K562 (cell line): ENCODE data around the gene DIP2A. TPM values are rescaled to one million over a fixed set of nuclear protein-coding genes. Genes with fewer than 3 reads are reported as not detected.

ENCODE experiments used
- ATAC-seq: fragments of 200-7000 bp; cut with Tn5 transposase; 3 replicates; pipeline ENCODE4 v1.9.1; 2020; ENCODE audit warnings: moderate library complexity
- BruUV-seq: library from RNA; stranded (reverse); fragments of 400-500 nt; replicated peaks from 2 replicates; lab custom pipeline; 2021; lab: Mats Ljungman, UMichigan
- CTCF ChIA-PET: fragments of 300-600 bp; formaldehyde crosslinking; extraction: SDS; loops from one replicate; lab custom pipeline; 2021; ENCODE audit warnings: low intra/inter-chr PET ratio; lab: Yijun Ruan, JAX
- POLR2A ChIA-PET: fragments of 300-600, 350-650 bp; sonication (Branson Sonifier 250); formaldehyde crosslinking; extraction: SDS; loops from one replicate; lab custom pipeline; 2021; ENCODE audit warnings: antibody characterized with exemption, inconsistent platforms; lab: Yijun Ruan, JAX
- DNase-seq, 4 experiments: peaks; one replicate each; pipeline versions ENCODE4 v3.0.0 to v3.0.0-alpha.2; 2011 to 2018; ENCODE audit warnings: low spot score in 3 of 4, mixed read lengths in 3 of 4; ENCODE audit errors: extremely low read depth in 1 of 4
- FAIRE-seq: peaks from 2 replicates; lab custom pipeline; 2011; peaks lifted over from hg19 to GRCh38; lab: Jason Lieb, UNC
- H2AFZ ChIP-seq: 2 replicates; pipeline ENCODE4 v1.6.0; 2011; ENCODE audit warnings: low read depth, low read length, control low read depth, inconsistent platforms
- H3K27ac ChIP-seq: fragments of 200-600 bp; 3 replicates; pipeline ENCODE4 v1.8.0; 2011; ENCODE audit warnings: low read depth, mild to moderate bottlenecking, control low read depth, inconsistent platforms, low read length, moderate library complexity, mixed read lengths; ENCODE audit errors: extremely low read depth
- H3K27me3 ChIP-seq, 2 experiments: fragments of 300-600 bp in 1 of 2; 2 replicates in 1 of 2; 3 replicates in 1 of 2; pipeline versions ENCODE4 v1.6.0 to v1.8.0; 2011; ENCODE audit warnings: inconsistent platforms in 2 of 2, low read length in 2 of 2, mild to moderate bottlenecking in 1 of 2, mixed read lengths in 1 of 2, moderate library complexity in 1 of 2; ENCODE audit not compliant: control insufficient read depth in 2 of 2, insufficient read depth in 2 of 2
- H3K36me3 ChIP-seq: fragments of 300-600 bp; 3 replicates; pipeline ENCODE4 v1.8.0; 2011; ENCODE audit warnings: mild to moderate bottlenecking, low read length, inconsistent platforms; ENCODE audit not compliant: control insufficient read depth, insufficient read depth
- H3K4me1 ChIP-seq, 2 experiments: fragments of 200-600 bp in 1 of 2; replicated peaks in 1 of 2; 2 replicates in 1 of 2; 3 replicates in 1 of 2; pipeline versions ENCODE4 v1.5.1 to v1.8.0; 2011; ENCODE audit warnings: inconsistent platforms in 2 of 2, low read length in 2 of 2, mild to moderate bottlenecking in 1 of 2, mixed read lengths in 1 of 2, moderate library complexity in 1 of 2; ENCODE audit not compliant: control insufficient read depth in 2 of 2, insufficient read depth in 2 of 2
- H3K4me2 ChIP-seq: 2 replicates; pipeline ENCODE4 v1.6.1; 2011; ENCODE audit warnings: low read length, control low read depth, inconsistent platforms, mixed read lengths; ENCODE audit not compliant: insufficient read depth
- H3K4me3 ChIP-seq: fragments of 200-600 bp; sonication (generic), shearing (Covaris generic); 2 replicates; pipeline ENCODE4 v1.5.1; 2016; ENCODE audit warnings: control low read depth, inconsistent platforms
- H3K79me2 ChIP-seq: fragments of 200-600 bp; 3 replicates; pipeline ENCODE4 v1.8.0; 2011; ENCODE audit warnings: low read length, inconsistent platforms; ENCODE audit not compliant: control insufficient read depth, insufficient read depth
- H3K9ac ChIP-seq, 2 experiments: 2 replicates each; pipeline versions ENCODE4 v1.6.0 to v1.6.1; 2011; ENCODE audit warnings: low read depth in 2 of 2, low read length in 2 of 2, control low read depth in 1 of 2, inconsistent platforms in 1 of 2, mild to moderate bottlenecking in 1 of 2, mixed read lengths in 1 of 2; ENCODE audit not compliant: insufficient read depth in 1 of 2
- H3K9me1 ChIP-seq: one replicate; pipeline ENCODE4 v1.6.0; 2011; ENCODE audit warnings: inconsistent platforms, mild to moderate bottlenecking, low read length, moderate library complexity; ENCODE audit not compliant: control insufficient read depth, insufficient read depth
- H3K9me3 ChIP-seq: replicated peaks from 2 replicates; pipeline ENCODE4 v1.5.1; 2011; ENCODE audit warnings: low read depth, low read length, inconsistent platforms; ENCODE audit not compliant: control insufficient read depth, insufficient read depth
- H4K20me1 ChIP-seq: replicated peaks from 2 replicates; pipeline ENCODE4 v1.6.1; 2011; ENCODE audit warnings: low read length, inconsistent platforms, mixed read lengths; ENCODE audit not compliant: control insufficient read depth, insufficient read depth
- FOXA3 ChIP-seq, 2 experiments: fragments of 450-650 bp in 1 of 2; sonication (generic) in 1 of 2; formaldehyde crosslinking; IDR thresholded peaks in 1 of 2; conservative IDR thresholded peaks in 1 of 2; 2 replicates each; pipeline versions ENCODE4 v1.4.0 to v1.8.0; 2020 to 2022; ENCODE audit warnings: mild to moderate bottlenecking in 2 of 2, missing genetic modification reagents in 1 of 2
- GABPA ChIP-seq: fragments of 200-800 bp; sonication (Bioruptor generic); conservative IDR thresholded peaks from 2 replicates; pipeline ENCODE4 v1.6.1; 2016; ENCODE audit warnings: low read depth, missing genetic modification characterization, missing compliant biosample characterization
- IFI16 ChIP-seq: fragments of 250-450 bp; sonication (Bioruptor Pico); IDR thresholded peaks from 2 replicates; pipeline ENCODE4 v2.1.2; 2022; ENCODE audit warnings: mild to moderate bottlenecking, inconsistent platforms
- NFIC ChIP-seq: fragments of 450-650 bp; IDR thresholded peaks from 2 replicates; pipeline ENCODE4 v1.6.1; 2017; ENCODE audit warnings: mild to moderate bottlenecking, inconsistent platforms
- SPI1 ChIP-seq: IDR thresholded peaks from 2 replicates; pipeline ENCODE4 v1.6.1; 2011; ENCODE audit warnings: low read depth, low read length, control low read depth, borderline replicate concordance
- THRAP3 ChIP-seq: fragments of 450-650 bp; IDR thresholded peaks from 2 replicates; pipeline ENCODE4 v1.6.1; 2016; ENCODE audit warnings: mild to moderate bottlenecking, inconsistent platforms, borderline replicate concordance
- ZNF384 ChIP-seq: IDR thresholded peaks from 2 replicates; pipeline ENCODE4 v1.6.1; 2012; ENCODE audit warnings: low read depth, low read length, improper control_type of control experiment
- ZNF586 ChIP-seq: fragments of 450-650 bp; formaldehyde crosslinking; conservative IDR thresholded peaks from 2 replicates; pipeline ENCODE4 v1.4.0; 2020; ENCODE audit warnings: mild to moderate bottlenecking, moderate library complexity
- WGBS: fragments of 100-300 bp; shearing (Covaris generic); methylation state at CpG from one replicate; pipeline ENCODE4 v1.1.6; 2016; ENCODE audit warnings: low coverage, mixed read lengths; ENCODE audit not compliant: insufficient coverage; ENCODE audit errors: missing lambda C conversion rate; 5-methylcytosine and 5-hydroxymethylcytosine counted together
- in situ Hi-C: fragments of 300-500 bp; cut with MboI; formaldehyde crosslinking; loops from 4 replicates; pipeline ENCODE4 v1.15.0; 2018; ENCODE audit warnings: inconsistent platforms, mixed read lengths
- intact Hi-C: fragments of 100-400 bp; cut with micrococcal nuclease; formaldehyde crosslinking; loops from 2 replicates; pipeline ENCODE4 v1.14.2; 2022
- polyA plus RNA-seq, 8 experiments: library from polyadenylated mRNA; depleted of rRNA in 4 of 8; stranded (reverse) in 5 of 8; unstranded in 3 of 8; fragments of >200 nt; fragmentation: Nextera tagmentation in 2 of 8; fragmentation: Illumina TruSeq in 1 of 8; extraction: Ambion mirVana in 2 of 8; extraction: Trizol in 1 of 8; gene quantifications; 2 replicates each; pipeline versions ENCODE4 v1.2.1 to v1.2.3, GENCODE V29; 2011 to 2014; ENCODE audit warnings: inconsistent platforms in 1 of 8, missing spikeins in 1 of 8
- total RNA-seq, 7 experiments: library from RNA; depleted of rRNA in 6 of 7; stranded (reverse); fragments of >200 nt in 6 of 7; fragmentation: Illumina TruSeq in 2 of 7; extraction: Trizol in 2 of 7; gene quantifications; 2 replicates each; pipeline versions ENCODE4 v1.2.1 to v1.2.3, GENCODE V29; 2011 to 2021; ENCODE audit warnings: low replicate concordance in 1 of 7
- TF ChIP-seq, protein P1 (sequence below): fragments of 450-650 bp; formaldehyde crosslinking; IDR thresholded peaks from 2 replicates; pipeline ENCODE4 v1.4.0; 2020; ENCODE audit warnings: mild to moderate bottlenecking, moderate library complexity
- TF ChIP-seq, protein P2 (sequence below): sonication (generic); formaldehyde crosslinking; IDR thresholded peaks from 2 replicates; pipeline ENCODE4 v1.8.1; 2022; ENCODE audit warnings: missing genetic modification reagents
- TF ChIP-seq, protein P3 (sequence below): sonication (generic); formaldehyde crosslinking; IDR thresholded peaks from 2 replicates; pipeline ENCODE4 v1.8.0; 2023; ENCODE audit warnings: mild to moderate bottlenecking, missing genetic modification reagents

DIP2A gene
- total and polyA plus RNA-seq, 9 of the 15 experiments (the other 6 are each of a cell fraction or from before 2014, with no cell fraction given): 4.3 to 34.5 (median 20.3) TPM

DNA sequence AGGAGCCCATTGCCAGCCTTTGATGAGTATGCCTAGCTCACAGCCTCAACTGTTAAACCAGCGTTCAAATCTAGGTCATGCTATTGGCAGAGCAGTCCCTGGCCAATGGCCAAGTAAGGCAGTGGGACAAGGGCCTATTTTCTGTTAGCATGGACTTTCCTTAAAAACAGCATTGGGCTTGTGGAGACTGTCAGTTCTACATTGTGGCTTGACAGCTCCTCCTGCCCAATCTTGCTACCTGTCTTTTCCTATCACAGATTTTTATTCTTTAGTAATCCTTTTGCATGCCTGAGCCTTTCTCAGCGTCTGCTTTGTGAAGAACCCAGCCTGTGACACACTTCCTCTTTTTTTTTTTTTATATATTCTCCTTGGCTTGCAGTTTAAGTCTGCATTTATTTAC is 56.4 kb downstream of the DIP2A start:
- ATAC-seq (no peak), DNase-seq (no peak), FAIRE-seq (no peak)
- H3K9ac ChIP-seq: no peak overlapping the region
- peaks cover 39% of the 10 kb centered on the region for H3K36me3 ChIP-seq
- TF ChIP-seq, protein P1, sequence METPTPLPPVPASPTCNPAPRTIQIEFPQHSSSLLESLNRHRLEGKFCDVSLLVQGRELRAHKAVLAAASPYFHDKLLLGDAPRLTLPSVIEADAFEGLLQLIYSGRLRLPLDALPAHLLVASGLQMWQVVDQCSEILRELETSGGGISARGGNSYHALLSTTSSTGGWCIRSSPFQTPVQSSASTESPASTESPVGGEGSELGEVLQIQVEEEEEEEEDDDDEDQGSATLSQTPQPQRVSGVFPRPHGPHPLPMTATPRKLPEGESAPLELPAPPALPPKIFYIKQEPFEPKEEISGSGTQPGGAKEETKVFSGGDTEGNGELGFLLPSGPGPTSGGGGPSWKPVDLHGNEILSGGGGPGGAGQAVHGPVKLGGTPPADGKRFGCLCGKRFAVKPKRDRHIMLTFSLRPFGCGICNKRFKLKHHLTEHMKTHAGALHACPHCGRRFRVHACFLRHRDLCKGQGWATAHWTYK: no peak
- TF ChIP-seq IFI16 (CRISPR knock-in tag) (no peak), NFIC (peak; percentile 64), SPI1 (peak; percentile 97), ZNF586 (CRISPR knock-in tag) (no peak), ZNF384 (peak; percentile 34; the same call in 1 of the 2 replicates), FOXA3 (CRISPR knock-in tag; conservative IDR thresholded peaks at IDR 0.05 in 1 of 2, IDR thresholded peaks at IDR 0.05 in 1 of 2) (no peak), GABPA (tag) (no peak), THRAP3 (no peak)
- TF ChIP-seq, protein P2, sequence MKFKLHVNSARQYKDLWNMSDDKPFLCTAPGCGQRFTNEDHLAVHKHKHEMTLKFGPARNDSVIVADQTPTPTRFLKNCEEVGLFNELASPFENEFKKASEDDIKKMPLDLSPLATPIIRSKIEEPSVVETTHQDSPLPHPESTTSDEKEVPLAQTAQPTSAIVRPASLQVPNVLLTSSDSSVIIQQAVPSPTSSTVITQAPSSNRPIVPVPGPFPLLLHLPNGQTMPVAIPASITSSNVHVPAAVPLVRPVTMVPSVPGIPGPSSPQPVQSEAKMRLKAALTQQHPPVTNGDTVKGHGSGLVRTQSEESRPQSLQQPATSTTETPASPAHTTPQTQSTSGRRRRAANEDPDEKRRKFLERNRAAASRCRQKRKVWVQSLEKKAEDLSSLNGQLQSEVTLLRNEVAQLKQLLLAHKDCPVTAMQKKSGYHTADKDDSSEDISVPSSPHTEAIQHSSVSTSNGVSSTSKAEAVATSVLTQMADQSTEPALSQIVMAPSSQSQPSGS (CRISPR knock-in tag): no peak
- TF ChIP-seq, protein P3, sequence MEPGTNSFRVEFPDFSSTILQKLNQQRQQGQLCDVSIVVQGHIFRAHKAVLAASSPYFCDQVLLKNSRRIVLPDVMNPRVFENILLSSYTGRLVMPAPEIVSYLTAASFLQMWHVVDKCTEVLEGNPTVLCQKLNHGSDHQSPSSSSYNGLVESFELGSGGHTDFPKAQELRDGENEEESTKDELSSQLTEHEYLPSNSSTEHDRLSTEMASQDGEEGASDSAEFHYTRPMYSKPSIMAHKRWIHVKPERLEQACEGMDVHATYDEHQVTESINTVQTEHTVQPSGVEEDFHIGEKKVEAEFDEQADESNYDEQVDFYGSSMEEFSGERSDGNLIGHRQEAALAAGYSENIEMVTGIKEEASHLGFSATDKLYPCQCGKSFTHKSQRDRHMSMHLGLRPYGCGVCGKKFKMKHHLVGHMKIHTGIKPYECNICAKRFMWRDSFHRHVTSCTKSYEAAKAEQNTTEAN (CRISPR knock-in tag): no peak
- no peaks in the 10 kb centered on the region for H3K9me1 ChIP-seq
- no peak overlapping the region for H3K4me2 ChIP-seq
- no TSS peak for BruUV-seq
- H4K20me1 ChIP-seq: no peaks in the 10 kb centered on the region
- no peak overlapping the region for H3K27ac ChIP-seq
- no peak overlapping the region for H3K4me3 ChIP-seq
- POLR2A ChIA-PET: no interaction called here
- no peak overlapping the region for H2AFZ ChIP-seq
- in situ Hi-C loops (no loop called here), intact Hi-C loops (no loop called here)
- H3K27me3 ChIP-seq: no peaks in the 10 kb centered on the region
- 44% methylated on average over 2 of the region's 2 CpGs for WGBS
- no peaks in the 10 kb centered on the region for H3K79me2 ChIP-seq
- H3K9me3 ChIP-seq: no peaks in the 10 kb centered on the region
- peaks cover 3 to 13% of the 10 kb centered on the region in 2 experiments for H3K4me1 ChIP-seq
- CTCF ChIA-PET: no interaction called here
